GM12874 (cell line): ENCODE measurements around the gene TLR9.

Source experiments
- TF ChIP-seq, protein P1 (sequence below): IDR thresholded peaks from 2 replicates; pipeline ENCODE4 v1.5.1; 2011; ENCODE audit warnings: low read depth, mild to moderate bottlenecking, control low read depth, low read length, moderate library complexity; ENCODE audit not compliant: insufficient read depth

Gene TLR9

DNA sequence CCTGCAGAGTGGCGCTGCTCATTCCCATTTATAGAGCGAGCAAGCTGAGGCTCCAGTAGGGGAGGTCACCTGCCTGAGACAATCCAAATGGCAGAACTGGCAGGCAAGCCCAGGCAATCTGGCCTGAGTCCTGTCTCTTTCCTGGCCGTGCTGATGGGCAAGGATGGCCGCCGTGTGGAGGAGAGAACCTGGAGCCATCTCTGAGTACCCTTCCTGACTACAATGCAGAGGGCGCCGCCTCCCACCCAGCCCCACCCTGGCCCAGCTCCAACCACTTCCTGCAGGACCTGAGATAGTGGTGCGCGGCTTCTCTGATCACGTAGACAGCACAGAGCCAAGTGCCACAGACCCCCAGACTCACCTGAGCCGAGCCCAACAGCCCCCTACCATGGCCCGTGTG, 7.0 kb downstream of the TLR9 start:
- TF ChIP-seq, protein P1, sequence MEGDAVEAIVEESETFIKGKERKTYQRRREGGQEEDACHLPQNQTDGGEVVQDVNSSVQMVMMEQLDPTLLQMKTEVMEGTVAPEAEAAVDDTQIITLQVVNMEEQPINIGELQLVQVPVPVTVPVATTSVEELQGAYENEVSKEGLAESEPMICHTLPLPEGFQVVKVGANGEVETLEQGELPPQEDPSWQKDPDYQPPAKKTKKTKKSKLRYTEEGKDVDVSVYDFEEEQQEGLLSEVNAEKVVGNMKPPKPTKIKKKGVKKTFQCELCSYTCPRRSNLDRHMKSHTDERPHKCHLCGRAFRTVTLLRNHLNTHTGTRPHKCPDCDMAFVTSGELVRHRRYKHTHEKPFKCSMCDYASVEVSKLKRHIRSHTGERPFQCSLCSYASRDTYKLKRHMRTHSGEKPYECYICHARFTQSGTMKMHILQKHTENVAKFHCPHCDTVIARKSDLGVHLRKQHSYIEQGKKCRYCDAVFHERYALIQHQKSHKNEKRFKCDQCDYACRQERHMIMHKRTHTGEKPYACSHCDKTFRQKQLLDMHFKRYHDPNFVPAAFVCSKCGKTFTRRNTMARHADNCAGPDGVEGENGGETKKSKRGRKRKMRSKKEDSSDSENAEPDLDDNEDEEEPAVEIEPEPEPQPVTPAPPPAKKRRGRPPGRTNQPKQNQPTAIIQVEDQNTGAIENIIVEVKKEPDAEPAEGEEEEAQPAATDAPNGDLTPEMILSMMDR: no peak

DNA sequence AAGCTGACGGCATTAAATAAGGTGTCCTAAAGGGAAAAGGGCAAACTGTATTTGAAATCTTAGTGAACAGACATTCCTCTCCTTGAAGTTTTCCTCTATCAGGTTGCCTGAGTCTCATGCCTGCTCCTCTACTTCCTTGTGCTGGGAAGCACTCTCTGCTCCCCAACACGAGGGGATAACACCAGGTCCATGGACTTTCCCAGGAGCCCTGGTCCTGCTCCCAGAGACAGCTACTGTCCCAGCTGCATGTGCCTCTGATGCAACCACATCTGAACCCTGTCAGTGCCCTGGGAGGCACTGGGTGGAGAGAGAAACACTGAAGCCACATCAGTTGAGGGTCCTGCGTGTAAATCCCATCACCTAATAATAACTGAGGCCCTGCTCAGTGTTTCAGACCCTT, 7.4 kb downstream of the TLR9 start:
- TF ChIP-seq, protein P1: no peak

DNA sequence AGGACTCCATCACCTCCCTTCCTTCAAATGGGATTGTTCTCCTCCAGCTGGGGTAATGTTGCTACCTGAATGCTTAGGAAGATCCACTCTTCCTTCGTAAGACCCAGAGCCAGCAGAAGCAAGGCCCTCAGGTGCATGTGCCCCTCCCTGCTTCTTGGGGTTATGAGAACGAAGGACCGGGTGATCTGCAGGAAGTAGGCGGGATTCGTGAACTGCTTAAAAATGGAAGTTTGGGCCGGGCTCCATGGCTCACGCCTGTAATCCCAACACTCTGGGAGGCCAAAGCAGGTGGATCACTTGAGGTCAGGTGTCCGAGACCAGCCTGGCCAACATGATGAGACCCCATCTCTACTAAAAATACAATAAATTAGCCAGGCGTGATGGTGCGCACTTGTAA, 8.0 kb downstream of the TLR9 start:
- TF ChIP-seq, protein P1: no peak

DNA sequence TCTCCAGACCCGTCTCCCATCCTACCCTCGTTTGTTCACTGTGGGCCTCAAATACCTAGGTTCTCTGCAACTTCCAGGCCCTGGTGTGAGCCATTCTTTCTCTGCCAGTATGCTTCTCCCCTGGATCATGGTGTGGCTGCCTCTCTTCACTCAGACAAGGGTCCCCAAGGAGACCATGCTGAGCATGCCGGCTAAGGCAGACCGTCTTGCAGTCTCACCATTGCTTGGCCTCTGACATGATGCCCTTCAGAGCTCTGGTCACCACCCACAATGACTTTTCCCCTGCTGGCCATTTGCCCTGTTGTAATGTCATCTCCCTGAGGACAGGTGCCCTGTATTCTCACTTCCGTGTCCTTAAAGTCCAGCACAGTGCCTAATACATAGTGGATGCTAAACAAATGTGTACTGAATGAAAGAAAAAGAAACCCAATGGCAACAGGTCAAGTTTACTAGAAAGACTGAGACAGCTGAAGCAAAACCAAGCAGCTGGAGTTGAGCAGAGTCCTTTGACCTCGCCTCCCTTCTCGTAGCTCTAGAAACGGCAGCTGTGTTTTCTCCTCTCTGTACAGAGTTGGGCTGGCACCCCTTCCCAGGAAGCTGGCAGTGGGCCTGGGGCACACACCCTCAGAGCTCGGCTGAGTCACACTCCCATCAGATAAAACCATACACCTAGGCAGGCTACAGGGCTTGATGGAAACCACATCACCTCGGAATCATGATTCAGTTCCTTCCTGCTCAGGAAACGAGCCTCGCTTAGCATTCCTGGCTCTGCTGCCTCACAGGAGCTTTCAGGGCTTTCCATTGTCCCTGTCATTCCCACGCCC, 8.6 kb downstream of the TLR9 start:
- TF ChIP-seq, protein P1: no peak

GRCh38 chr3:52215351-52215750, 10.1 kb downstream of the TLR9 start:
- TF ChIP-seq, protein P1: no peak

- TF ChIP-seq, protein P1: no peak
Measured at GRCh38 chr3:52213901-52214300, 11.5 kb downstream of the TLR9 start.

DNA sequence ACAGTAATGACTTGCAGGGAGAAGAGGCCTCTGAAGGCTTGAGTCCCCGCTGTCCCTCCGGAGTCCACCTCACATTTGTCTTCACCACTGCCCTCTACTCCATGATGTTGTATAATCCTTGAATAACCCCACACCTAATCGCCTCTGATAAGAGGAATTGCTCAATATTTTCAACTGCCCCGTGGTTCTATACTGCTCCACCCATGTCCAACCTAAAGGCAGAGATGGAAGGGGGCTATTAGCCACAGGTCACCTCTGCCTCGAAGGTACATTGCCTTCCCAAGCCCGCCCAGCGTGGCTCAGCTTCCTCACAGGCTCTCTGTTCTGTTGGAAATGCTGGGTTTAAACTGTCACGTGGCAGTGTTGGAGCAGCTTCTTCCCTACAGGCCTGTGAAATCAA, 12.4 kb downstream of the TLR9 start:
- TF ChIP-seq, protein P1: no peak
